ENCODE data around the gene PALD1. TPM values are rescaled to one million over a fixed set of nuclear protein-coding genes. Genes with fewer than 3 reads are reported as not detected.

PALD1 gene
- total RNA-seq, 2 experiments from 2014 or later = 0.36 to 0.44 TPM

GRCh38 chr10:70582793-70583668, 104.5 kb downstream of the PALD1 start:
- POLR2A ChIA-PET = no interaction called here

GRCh38 chr10:70583669-70584037, 105.1 kb downstream of the PALD1 start:
- Histone ChIP-seq H3K9me3 (ENCODE audit: control insufficient read depth in 1 of 2, insufficient read depth in 1 of 2, low read length in 2 of 2) (no peaks in the 10 kb centered on the region), H3K27me3 (ENCODE audit: control insufficient read depth in 1 of 2, insufficient read depth in 2 of 2, low read length in 2 of 2) (no peaks in the 10 kb centered on the region), H3K36me3 (ENCODE audit: insufficient read depth, low read length) (no peaks in the 10 kb centered on the region), H3K4me1 (ENCODE audit: insufficient read depth, low read length) (peaks cover 12% of the 10 kb centered on the region), H3K27ac (ENCODE audit: low read depth in 1 of 2, low read length in 2 of 2) (no peak overlapping the region), H3K4me3 (ENCODE audit: low read length) (no peak overlapping the region)
- H3K27me3 Mint-ChIP-seq = no peaks in the 10 kb centered on the region
- intact Hi-C loops (cut with DNase I, micrococcal nuclease) = no loop called here
- no peak for TF ChIP-seq CTCF (IDR thresholded peaks at IDR 0.05)
- H3K4me3 Mint-ChIP-seq = no peak overlapping the region
- peaks cover 17% of the 10 kb centered on the region for H3K4me1 Mint-ChIP-seq (ENCODE audit: low read depth)
- no peaks in the 10 kb centered on the region for H3K36me3 Mint-ChIP-seq (ENCODE audit: low read depth)
- ATAC-seq (ENCODE audit: poor library complexity) = no peak
- no peak overlapping the region for H3K27ac Mint-ChIP-seq
- ChIA-PET POLR2A (no interaction called here), CTCF (no interaction called here)
- no peak for DNase-seq
- no peaks in the 10 kb centered on the region for H3K9me3 Mint-ChIP-seq

More at GRCh38 chr10:70582793-70583668, 104.5 kb downstream of the PALD1 start:
- peaks cover 23% of the 10 kb centered on the region for H3K4me1 Mint-ChIP-seq (ENCODE audit: low read depth)
- intact Hi-C loops (cut with DNase I, micrococcal nuclease) = no loop called here
- no peaks in the 10 kb centered on the region for H3K27me3 ChIP-seq (ENCODE audit: control insufficient read depth in 1 of 2, insufficient read depth in 2 of 2, low read length in 2 of 2)
- H3K4me3 Mint-ChIP-seq = no peak overlapping the region
- H3K36me3 Mint-ChIP-seq (ENCODE audit: low read depth) = no peaks in the 10 kb centered on the region
- DNase-seq (peak in 1 of 14 experiments; percentile 19), ATAC-seq (ENCODE audit: poor library complexity) (no peak)
- TF ChIP-seq CTCF (IDR thresholded peaks at IDR 0.05) = no peak
- peaks cover 18% of the 10 kb centered on the region for H3K4me1 ChIP-seq (ENCODE audit: insufficient read depth, low read length)
- H3K9me3 ChIP-seq (ENCODE audit: control insufficient read depth in 1 of 2, insufficient read depth in 1 of 2, low read length in 2 of 2) = no peaks in the 10 kb centered on the region
- CTCF ChIA-PET = no interaction called here
- H3K36me3 ChIP-seq (ENCODE audit: insufficient read depth, low read length) = no peaks in the 10 kb centered on the region
- H3K4me3 ChIP-seq (ENCODE audit: low read length) = no peak overlapping the region
- H3K27me3 Mint-ChIP-seq = no peaks in the 10 kb centered on the region
- H3K27ac Mint-ChIP-seq = no peak overlapping the region
- H3K27ac ChIP-seq (ENCODE audit: low read depth in 1 of 2, low read length in 2 of 2) = no peak overlapping the region
- H3K9me3 Mint-ChIP-seq = no peaks in the 10 kb centered on the region

- no peak for TF ChIP-seq CTCF (IDR thresholded peaks at IDR 0.05)
- H3K27ac Mint-ChIP-seq = no peak overlapping the region
- POLR2A ChIA-PET = no interaction called here
- CTCF ChIA-PET = no interaction called here
- Histone ChIP-seq H3K36me3 (ENCODE audit: insufficient read depth, low read length) (no peaks in the 10 kb centered on the region), H3K27ac (ENCODE audit: low read depth in 1 of 2, low read length in 2 of 2) (no peak overlapping the region), H3K4me3 (ENCODE audit: low read length) (no peak overlapping the region), H3K4me1 (ENCODE audit: insufficient read depth, low read length) (peaks cover 10% of the 10 kb centered on the region), H3K27me3 (ENCODE audit: control insufficient read depth in 1 of 2, insufficient read depth in 2 of 2, low read length in 2 of 2) (no peaks in the 10 kb centered on the region), H3K9me3 (ENCODE audit: control insufficient read depth in 1 of 2, insufficient read depth in 1 of 2, low read length in 2 of 2) (no peaks in the 10 kb centered on the region)
- no peak for ATAC-seq (ENCODE audit: poor library complexity)
- H3K27me3 Mint-ChIP-seq = no peaks in the 10 kb centered on the region
- DNase-seq = peak in 1 of 14 experiments; percentile 7
- no peaks in the 10 kb centered on the region for H3K36me3 Mint-ChIP-seq (ENCODE audit: low read depth)
- H3K4me1 Mint-ChIP-seq (ENCODE audit: low read depth) = peaks cover 10% of the 10 kb centered on the region
- H3K9me3 Mint-ChIP-seq = no peaks in the 10 kb centered on the region
- no peak overlapping the region for H3K4me3 Mint-ChIP-seq
- intact Hi-C loops (cut with DNase I, micrococcal nuclease) = no loop called here
Observed at GRCh38 chr10:70584366-70584765, 105.8 kb downstream of the PALD1 start.

Measured in CD4-positive, alpha-beta T cell (primary cell).